ENCODE measurements around the gene SLC12A2. TPM values are rescaled to one million over a fixed set of nuclear protein-coding genes. Genes with fewer than 3 reads are reported as not detected.

The SLC12A2 gene
- total and polyA plus RNA-seq, 3 experiments from 2014 or later = 7.1 to 18.7 (median 16.7) TPM

- no peaks in the 10 kb centered on the region for H3K27me3 Mint-ChIP-seq
- H3K4me3 ChIP-seq (ENCODE audit: low read length) = no peak overlapping the region
- no peaks in the 10 kb centered on the region for H3K4me1 Mint-ChIP-seq
- H3K9me3 Mint-ChIP-seq = no peaks in the 10 kb centered on the region
- no peak for DNase-seq
- peaks cover 7 to 49% (median 9%) of the 10 kb centered on the region in 3 donors for H3K36me3 Mint-ChIP-seq
- ChIA-PET POLR2A (no interaction called here), CTCF (no interaction called here)
- no peak overlapping the region for H3K27ac Mint-ChIP-seq
- H3K27ac ChIP-seq (ENCODE audit: low read depth, low read length) = no peak overlapping the region
- no peak overlapping the region for H3K4me3 Mint-ChIP-seq
- H3K9me3 ChIP-seq (ENCODE audit: low read length) = no peaks in the 10 kb centered on the region
- H3K36me3 ChIP-seq (ENCODE audit: insufficient read depth, low read length) = no peaks in the 10 kb centered on the region
- no peaks in the 10 kb centered on the region for H3K4me1 ChIP-seq (ENCODE audit: insufficient read depth, low read length)
- no peaks in the 10 kb centered on the region for H3K27me3 ChIP-seq (ENCODE audit: insufficient read depth, low read length, poor library complexity, severe bottlenecking)
Observed at GRCh38 chr5:128146671-128147070, 63.1 kb downstream of the SLC12A2 start.

- H3K27me3 Mint-ChIP-seq = no peaks in the 10 kb centered on the region
- CTCF ChIA-PET = no interaction called here
- Histone ChIP-seq H3K36me3 (ENCODE audit: insufficient read depth, low read length) (no peaks in the 10 kb centered on the region), H3K4me3 (ENCODE audit: low read length) (no peak overlapping the region), H3K27me3 (ENCODE audit: insufficient read depth, low read length, poor library complexity, severe bottlenecking) (no peaks in the 10 kb centered on the region), H3K4me1 (ENCODE audit: insufficient read depth, low read length) (no peaks in the 10 kb centered on the region), H3K9me3 (ENCODE audit: low read length) (no peaks in the 10 kb centered on the region), H3K27ac (ENCODE audit: low read depth, low read length) (no peak overlapping the region)
- peaks cover 26 to 79% (median 27%) of the 10 kb centered on the region in 3 donors for H3K36me3 Mint-ChIP-seq
- H3K4me3 Mint-ChIP-seq = no peak overlapping the region
- no peak overlapping the region for H3K27ac Mint-ChIP-seq
- DNase-seq = no peak
- no peaks in the 10 kb centered on the region for H3K4me1 Mint-ChIP-seq
- POLR2A ChIA-PET = no interaction called here
- H3K9me3 Mint-ChIP-seq = peaks cover 0 to 1% (median 0%) of the 10 kb centered on the region in 5 donors
Observed at GRCh38 chr5:128154943-128155342, 71.4 kb downstream of the SLC12A2 start.

- Mint-ChIP-seq H3K9me3 (peaks cover 0 to 2% (median 0%) of the 10 kb centered on the region in 5 donors), H3K36me3 (peaks cover 28 to 82% (median 33%) of the 10 kb centered on the region in 3 donors), H3K4me3 (no peak overlapping the region), H3K27me3 (no peaks in the 10 kb centered on the region), H3K4me1 (no peaks in the 10 kb centered on the region), H3K27ac (peak overlapping the region in 1 of 8 donors; percentile 21)
- CTCF ChIA-PET = no interaction called here
- Histone ChIP-seq H3K27me3 (ENCODE audit: insufficient read depth, low read length, poor library complexity, severe bottlenecking) (no peaks in the 10 kb centered on the region), H3K4me3 (ENCODE audit: low read length) (no peak overlapping the region), H3K36me3 (ENCODE audit: insufficient read depth, low read length) (no peaks in the 10 kb centered on the region), H3K27ac (ENCODE audit: low read depth, low read length) (no peak overlapping the region), H3K9me3 (ENCODE audit: low read length) (no peaks in the 10 kb centered on the region), H3K4me1 (ENCODE audit: insufficient read depth, low read length) (no peaks in the 10 kb centered on the region)
- POLR2A ChIA-PET = no interaction called here
- no peak for DNase-seq
Observed at GRCh38 chr5:128155776-128156175, 72.2 kb downstream of the SLC12A2 start.

- H3K4me3 Mint-ChIP-seq = no peak overlapping the region
- peaks cover 28 to 79% (median 33%) of the 10 kb centered on the region in 3 donors for H3K36me3 Mint-ChIP-seq
- CTCF ChIA-PET = no interaction called here
- Histone ChIP-seq H3K36me3 (ENCODE audit: insufficient read depth, low read length) (no peaks in the 10 kb centered on the region), H3K27ac (ENCODE audit: low read depth, low read length) (no peak overlapping the region), H3K9me3 (ENCODE audit: low read length) (no peaks in the 10 kb centered on the region), H3K27me3 (ENCODE audit: insufficient read depth, low read length, poor library complexity, severe bottlenecking) (no peaks in the 10 kb centered on the region), H3K4me1 (ENCODE audit: insufficient read depth, low read length) (no peaks in the 10 kb centered on the region), H3K4me3 (ENCODE audit: low read length) (no peak overlapping the region)
- H3K4me1 Mint-ChIP-seq = no peaks in the 10 kb centered on the region
- no peak for DNase-seq
- H3K27ac Mint-ChIP-seq = no peak overlapping the region
- peaks cover 0 to 2% (median 0%) of the 10 kb centered on the region in 5 donors for H3K9me3 Mint-ChIP-seq
- no peaks in the 10 kb centered on the region for H3K27me3 Mint-ChIP-seq
- POLR2A ChIA-PET = no interaction called here
Observed at GRCh38 chr5:128156521-128156920, 73.0 kb downstream of the SLC12A2 start.

- Histone ChIP-seq H3K4me3 (ENCODE audit: low read length) (no peak overlapping the region), H3K9me3 (ENCODE audit: low read length) (no peaks in the 10 kb centered on the region), H3K27ac (ENCODE audit: low read depth, low read length) (no peak overlapping the region), H3K36me3 (ENCODE audit: insufficient read depth, low read length) (peaks cover 4% of the 10 kb centered on the region), H3K27me3 (ENCODE audit: insufficient read depth, low read length, poor library complexity, severe bottlenecking) (no peaks in the 10 kb centered on the region), H3K4me1 (ENCODE audit: insufficient read depth, low read length) (no peaks in the 10 kb centered on the region)
- peaks cover 0 to 2% (median 0%) of the 10 kb centered on the region in 5 donors for H3K9me3 Mint-ChIP-seq
- ChIA-PET POLR2A (no interaction called here), CTCF (no interaction called here)
- no peak for DNase-seq
- no peaks in the 10 kb centered on the region for H3K4me1 Mint-ChIP-seq
- no peak overlapping the region for H3K4me3 Mint-ChIP-seq
- peaks cover 33 to 81% (median 33%) of the 10 kb centered on the region in 3 donors for H3K36me3 Mint-ChIP-seq
- H3K27me3 Mint-ChIP-seq = no peaks in the 10 kb centered on the region
- H3K27ac Mint-ChIP-seq = no peak overlapping the region
Observed at GRCh38 chr5:128158342-128158741, 74.8 kb downstream of the SLC12A2 start.

GRCh38 chr5:128163991-128164390, 80.4 kb downstream of the SLC12A2 start:
- no peak overlapping the region for H3K27ac ChIP-seq (ENCODE audit: low read depth, low read length)
- no peak overlapping the region for H3K27ac Mint-ChIP-seq
- no peaks in the 10 kb centered on the region for H3K4me1 Mint-ChIP-seq
- no peaks in the 10 kb centered on the region for H3K27me3 Mint-ChIP-seq
- H3K36me3 Mint-ChIP-seq = peaks cover 26 to 51% (median 32%) of the 10 kb centered on the region in 3 donors
- peaks cover 4% of the 10 kb centered on the region for H3K36me3 ChIP-seq (ENCODE audit: insufficient read depth, low read length)
- H3K27me3 ChIP-seq (ENCODE audit: insufficient read depth, low read length, poor library complexity, severe bottlenecking) = no peaks in the 10 kb centered on the region
- POLR2A ChIA-PET = no interaction called here
- H3K4me1 ChIP-seq (ENCODE audit: insufficient read depth, low read length) = no peaks in the 10 kb centered on the region
- no peak overlapping the region for H3K4me3 ChIP-seq (ENCODE audit: low read length)
- H3K9me3 Mint-ChIP-seq = peaks cover 0 to 4% (median 0%) of the 10 kb centered on the region in 5 donors
- no peak for DNase-seq
- CTCF ChIA-PET = interaction anchor here (0.6 kb wide), 1 partner anchor 9 kb away, joined by 3 read pairs; no protein-coding TSS in a partner anchor
- H3K4me3 Mint-ChIP-seq = no peak overlapping the region
- no peaks in the 10 kb centered on the region for H3K9me3 ChIP-seq (ENCODE audit: low read length)

GRCh38 chr5:128169401-128170017, 85.9 kb downstream of the SLC12A2 start:
- no peaks in the 10 kb centered on the region for H3K4me1 ChIP-seq (ENCODE audit: insufficient read depth, low read length)
- ChIA-PET CTCF (no interaction called here), POLR2A (no interaction called here)
- no peaks in the 10 kb centered on the region for H3K27me3 ChIP-seq (ENCODE audit: insufficient read depth, low read length, poor library complexity, severe bottlenecking)
- H3K9me3 Mint-ChIP-seq = peaks cover 0 to 7% (median 0%) of the 10 kb centered on the region in 5 donors
- H3K27ac Mint-ChIP-seq = no peak overlapping the region
- no peak overlapping the region for H3K4me3 Mint-ChIP-seq
- no peaks in the 10 kb centered on the region for H3K9me3 ChIP-seq (ENCODE audit: low read length)
- no peaks in the 10 kb centered on the region for H3K27me3 Mint-ChIP-seq
- DNase-seq = no peak
- H3K36me3 Mint-ChIP-seq = peaks cover 8 to 28% (median 16%) of the 10 kb centered on the region in 3 donors
- no peak overlapping the region for H3K27ac ChIP-seq (ENCODE audit: low read depth, low read length)
- H3K36me3 ChIP-seq (ENCODE audit: insufficient read depth, low read length) = no peaks in the 10 kb centered on the region
- H3K4me3 ChIP-seq (ENCODE audit: low read length) = no peak overlapping the region
- H3K4me1 Mint-ChIP-seq = no peaks in the 10 kb centered on the region

- H3K9me3 Mint-ChIP-seq = peaks cover 0 to 3% (median 0%) of the 10 kb centered on the region in 5 donors
- H3K27me3 ChIP-seq (ENCODE audit: insufficient read depth, low read length, poor library complexity, severe bottlenecking) = no peaks in the 10 kb centered on the region
- no peak overlapping the region for H3K27ac Mint-ChIP-seq
- ChIA-PET POLR2A (no interaction called here), CTCF (no interaction called here)
- no peaks in the 10 kb centered on the region for H3K27me3 Mint-ChIP-seq
- H3K4me3 ChIP-seq (ENCODE audit: low read length) = no peak overlapping the region
- H3K4me1 Mint-ChIP-seq = no peaks in the 10 kb centered on the region
- no peaks in the 10 kb centered on the region for H3K4me1 ChIP-seq (ENCODE audit: insufficient read depth, low read length)
- no peaks in the 10 kb centered on the region for H3K9me3 ChIP-seq (ENCODE audit: low read length)
- no peak overlapping the region for H3K4me3 Mint-ChIP-seq
- no peak for DNase-seq
- peaks cover 5 to 22% (median 11%) of the 10 kb centered on the region in 3 donors for H3K36me3 Mint-ChIP-seq
- no peaks in the 10 kb centered on the region for H3K36me3 ChIP-seq (ENCODE audit: insufficient read depth, low read length)
- no peak overlapping the region for H3K27ac ChIP-seq (ENCODE audit: low read depth, low read length)
Observed at GRCh38 chr5:128172102-128172501, 88.5 kb downstream of the SLC12A2 start.

Data from CD8-positive, alpha-beta memory T cell (primary cell).